HL-60 (cell line): ENCODE measurements around the gene EIF4A2.

Experiments used
- CTCF ChIP-seq: IDR thresholded peaks from one replicate; pipeline ENCODE4 v1.5.1; 2011; ENCODE audit warnings: low read length, control low read depth, inconsistent platforms; ENCODE audit not compliant: insufficient read depth
- POLR2AphosphoS5 ChIP-seq: IDR thresholded peaks from 2 replicates; pipeline ENCODE4 v1.6.1; 2012; ENCODE audit warnings: low read depth
- REST ChIP-seq: IDR thresholded peaks from 2 replicates; pipeline ENCODE4 v1.6.1; 2012; ENCODE audit warnings: low read depth; ENCODE audit not compliant: insufficient replicate concordance

GRCh38 chr3:186832276-186832675 is 48.9 kb downstream of the EIF4A2 start:
- TF ChIP-seq CTCF (no peak), POLR2AphosphoS5 (no peak), REST (no peak)
